NCI-H1092 (cell line): ENCODE results near the gene IRAK3.
"Not testable (repeated sequence)": the region's sequence is repeated elsewhere in the genome, so short reads cannot be mapped to it uniquely, and the experiment has no call there.

Experiments used
- DNase-seq: peaks from one replicate; lab custom pipeline; 2025; lab: John Stamatoyannopoulos, UW

The IRAK3 gene

GRCh38 chr12:66262737-66263136, 73.7 kb downstream of the IRAK3 start:
- no peak for DNase-seq

GRCh38 chr12:66268562-66268961, 79.5 kb downstream of the IRAK3 start:
- no peak for DNase-seq

GRCh38 chr12:66269142-66269541, 80.1 kb downstream of the IRAK3 start:
- no peak for DNase-seq

GRCh38 chr12:66269757-66270383, 80.9 kb downstream of the IRAK3 start:
- DNase-seq, result no peak

GRCh38 chr12:66270613-66271012, 81.6 kb downstream of the IRAK3 start:
- no peak for DNase-seq

GRCh38 chr12:66272650-66273049, 83.6 kb downstream of the IRAK3 start:
- DNase-seq, result no peak

- no peak for DNase-seq
Observed at GRCh38 chr12:66273147-66273546, 84.1 kb downstream of the IRAK3 start.

GRCh38 chr12:66275040-66275439, 86.0 kb downstream of the IRAK3 start:
- DNase-seq, result no peak

GRCh38 chr12:66279123-66279712, 90.2 kb downstream of the IRAK3 start:
- DNase-seq, result no peak

GRCh38 chr12:66280561-66280960, 91.5 kb downstream of the IRAK3 start:
- no peak for DNase-seq

- no peak for DNase-seq
Observed at GRCh38 chr12:66282244-66282643, 93.2 kb downstream of the IRAK3 start.

- no peak for DNase-seq
Observed at GRCh38 chr12:66287275-66287674, 98.3 kb downstream of the IRAK3 start.

GRCh38 chr12:66288121-66288520, 99.1 kb downstream of the IRAK3 start:
- DNase-seq, result no peak

- DNase-seq, result no peak
Observed at GRCh38 chr12:66289485-66289884, 100.5 kb downstream of the IRAK3 start.

- no peak for DNase-seq
Observed at GRCh38 chr12:66290716-66291200, 101.7 kb downstream of the IRAK3 start.

GRCh38 chr12:66296176-66296683, 107.2 kb downstream of the IRAK3 start:
- no peak for DNase-seq

GRCh38 chr12:66297080-66297479, 108.1 kb downstream of the IRAK3 start:
- no peak for DNase-seq

GRCh38 chr12:66297923-66298322, 108.9 kb downstream of the IRAK3 start:
- no peak for DNase-seq

- peak; percentile 88 for DNase-seq
Observed at GRCh38 chr12:66301944-66302826, 113.2 kb downstream of the IRAK3 start, which contains the start of gene HELB. Gene HELB (plus strand): TSS chr12:66302493. CDS start chr12:66302604, 111 bp downstream.

- DNase-seq, result no peak
Observed at GRCh38 chr12:66302827-66303169, 113.8 kb downstream of the IRAK3 start.

GRCh38 chr12:66303316-66303804, 114.3 kb downstream of the IRAK3 start:
- not testable (repeated sequence) for DNase-seq
